ENCODE results near the gene KPNA2.

KPNA2 gene

GRCh38 chr17:68035523-68036303 lies at the start of gene KPNA2:
Gene KPNA2 (plus strand): TSS chr17:68035735. CDS start chr17:68037133, 1,398 bp downstream.
- Histone ChIP-seq H3K4me3 (ENCODE audit: low read depth, low read length, poor library complexity, severe bottlenecking) (peak within 1 kb of the TSS; percentile 85), H3K27ac (ENCODE audit: low read depth, low read length, poor library complexity, severe bottlenecking) (peak within 1 kb of the TSS; percentile 73), H3K4me2 (ENCODE audit: low read length) (peak within 1 kb of the TSS; percentile 90), H3K36me3 (ENCODE audit: insufficient read depth, low read length) (peaks cover 50% of the 10 kb centered on the region), H3K27me3 (ENCODE audit: insufficient read depth, low read length) (no peaks in the 10 kb centered on the region), H3K9ac (ENCODE audit: low read length) (peak within 1 kb of the TSS; percentile 90), H3K79me2 (ENCODE audit: insufficient read depth, low read length) (peaks cover 20% of the 10 kb centered on the region), H3K4me1 (ENCODE audit: insufficient read depth, low read length, severe bottlenecking) (peaks cover 26% of the 10 kb centered on the region), H2AFZ (ENCODE audit: low read length) (peak within 1 kb of the TSS; percentile 88), H4K20me1 (ENCODE audit: insufficient read depth, low read length) (no peaks in the 10 kb centered on the region), H3K9me2 (ENCODE audit: low read depth, low read length) (no peaks in the 10 kb centered on the region), H3F3A (ENCODE audit: insufficient read depth, low read length) (no peaks in the 10 kb centered on the region), H3K9me3 (ENCODE audit: low read length) (no peaks in the 10 kb centered on the region)
- TF ChIP-seq CTCF (IDR thresholded peaks at IDR 0.05; ENCODE audit: low read length) (no peak), EZH2 (IDR thresholded peaks at IDR 0.05; ENCODE audit: borderline replicate concordance, low read length) (no peak)

GRCh38 chr17:67990909-67991308 lies 44.6 kb upstream of the KPNA2 start:
- Histone ChIP-seq H3K9ac (ENCODE audit: low read length) (no peak overlapping the region), H3K4me3 (ENCODE audit: low read depth, low read length, poor library complexity, severe bottlenecking) (no peak overlapping the region), H3F3A (ENCODE audit: insufficient read depth, low read length) (no peaks in the 10 kb centered on the region; the same call in 1 of the 2 replicates), H2AFZ (ENCODE audit: low read length) (no peak overlapping the region), H3K36me3 (ENCODE audit: insufficient read depth, low read length) (no peaks in the 10 kb centered on the region), H3K27ac (ENCODE audit: low read depth, low read length, poor library complexity, severe bottlenecking) (no peak overlapping the region), H3K4me2 (ENCODE audit: low read length) (no peak overlapping the region), H3K79me2 (ENCODE audit: insufficient read depth, low read length) (no peaks in the 10 kb centered on the region), H4K20me1 (ENCODE audit: insufficient read depth, low read length) (no peaks in the 10 kb centered on the region), H3K27me3 (ENCODE audit: insufficient read depth, low read length) (no peaks in the 10 kb centered on the region), H3K9me3 (ENCODE audit: low read length) (no peaks in the 10 kb centered on the region), H3K9me2 (ENCODE audit: low read depth, low read length) (no peaks in the 10 kb centered on the region), H3K4me1 (ENCODE audit: insufficient read depth, low read length, severe bottlenecking) (peaks cover 29% of the 10 kb centered on the region)
- no peak for TF ChIP-seq CTCF (IDR thresholded peaks at IDR 0.05; ENCODE audit: low read length)
- no peak for TF ChIP-seq EZH2 (IDR thresholded peaks at IDR 0.05; ENCODE audit: borderline replicate concordance, low read length)

GRCh38 chr17:67992548-67993152 lies 42.9 kb upstream of the KPNA2 start:
- TF ChIP-seq EZH2 (IDR thresholded peaks at IDR 0.05; ENCODE audit: borderline replicate concordance, low read length) (no peak), CTCF (IDR thresholded peaks at IDR 0.05; ENCODE audit: low read length) (no peak)
- H3K27ac ChIP-seq (ENCODE audit: low read depth, low read length, poor library complexity, severe bottlenecking) = peak overlapping the region; percentile 76

More at GRCh38 chr17:67992548-67993152, 42.9 kb upstream of the KPNA2 start:
- Histone ChIP-seq H3K9me3 (ENCODE audit: low read length) (no peaks in the 10 kb centered on the region), H3K79me2 (ENCODE audit: insufficient read depth, low read length) (no peaks in the 10 kb centered on the region), H3K4me1 (ENCODE audit: insufficient read depth, low read length, severe bottlenecking) (peaks cover 35% of the 10 kb centered on the region), H4K20me1 (ENCODE audit: insufficient read depth, low read length) (no peaks in the 10 kb centered on the region), H3K27me3 (ENCODE audit: insufficient read depth, low read length) (no peaks in the 10 kb centered on the region), H3F3A (ENCODE audit: insufficient read depth, low read length) (no peaks in the 10 kb centered on the region; the same call in 1 of the 2 replicates), H2AFZ (ENCODE audit: low read length) (no peak overlapping the region; the same call in 1 of the 2 replicates), H3K9ac (ENCODE audit: low read length) (peak overlapping the region; percentile 82), H3K36me3 (ENCODE audit: insufficient read depth, low read length) (no peaks in the 10 kb centered on the region), H3K9me2 (ENCODE audit: low read depth, low read length) (no peaks in the 10 kb centered on the region), H3K4me2 (ENCODE audit: low read length) (peak overlapping the region; percentile 82), H3K4me3 (ENCODE audit: low read depth, low read length, poor library complexity, severe bottlenecking) (peak overlapping the region; percentile 78)
